Loucy (cell line): Measurements from ENCODE around the gene PTPN21.

Experiments
- CTCF ChIP-seq: fragments of 200-600 bp; sonication (generic); conservative IDR thresholded peaks from 2 replicates; pipeline ENCODE4 v1.5.1; 2014; ENCODE audit warnings: mild to moderate bottlenecking, antibody characterized with exemption, low read length
- EZH2phosphoT487 ChIP-seq: fragments of 200-600 bp; IDR thresholded peaks from 2 replicates; pipeline ENCODE4 v1.6.1; 2018; ENCODE audit warnings: antibody characterized with exemption, mild to moderate bottlenecking, moderate library complexity, borderline replicate concordance

GRCh38 chr14:88499225-88499624 is 55.6 kb downstream of the PTPN21 start:
- TF ChIP-seq CTCF, result no peak
- no peak for TF ChIP-seq EZH2phosphoT487
